ENCODE measurements around the gene SHISAL2B.
"Not testable (repeated sequence)": the region's sequence is repeated elsewhere in the genome, so short reads cannot be mapped to it uniquely, and the experiment has no call there.

DNA sequence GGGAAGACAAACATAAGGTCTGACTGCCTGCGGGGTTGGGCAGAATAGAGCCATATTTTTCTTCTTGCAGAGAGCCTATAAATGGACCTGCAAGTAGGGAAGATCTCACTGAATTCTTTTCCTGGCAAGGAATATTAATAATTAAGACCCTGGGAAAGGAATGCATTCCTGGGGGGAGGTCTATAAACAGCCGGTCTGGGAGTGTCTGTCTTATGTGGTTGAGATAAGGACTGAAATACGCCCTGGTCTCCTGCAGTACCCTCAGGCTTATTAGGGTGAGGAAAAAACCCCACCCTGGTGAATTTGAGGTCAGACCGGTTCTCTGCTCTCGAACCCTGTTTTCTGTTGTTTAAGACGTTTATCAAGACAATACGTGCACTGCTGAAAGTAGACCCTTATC, 6.1 kb downstream of the SHISAL2B start:
- TF ChIP-seq, protein P1, sequence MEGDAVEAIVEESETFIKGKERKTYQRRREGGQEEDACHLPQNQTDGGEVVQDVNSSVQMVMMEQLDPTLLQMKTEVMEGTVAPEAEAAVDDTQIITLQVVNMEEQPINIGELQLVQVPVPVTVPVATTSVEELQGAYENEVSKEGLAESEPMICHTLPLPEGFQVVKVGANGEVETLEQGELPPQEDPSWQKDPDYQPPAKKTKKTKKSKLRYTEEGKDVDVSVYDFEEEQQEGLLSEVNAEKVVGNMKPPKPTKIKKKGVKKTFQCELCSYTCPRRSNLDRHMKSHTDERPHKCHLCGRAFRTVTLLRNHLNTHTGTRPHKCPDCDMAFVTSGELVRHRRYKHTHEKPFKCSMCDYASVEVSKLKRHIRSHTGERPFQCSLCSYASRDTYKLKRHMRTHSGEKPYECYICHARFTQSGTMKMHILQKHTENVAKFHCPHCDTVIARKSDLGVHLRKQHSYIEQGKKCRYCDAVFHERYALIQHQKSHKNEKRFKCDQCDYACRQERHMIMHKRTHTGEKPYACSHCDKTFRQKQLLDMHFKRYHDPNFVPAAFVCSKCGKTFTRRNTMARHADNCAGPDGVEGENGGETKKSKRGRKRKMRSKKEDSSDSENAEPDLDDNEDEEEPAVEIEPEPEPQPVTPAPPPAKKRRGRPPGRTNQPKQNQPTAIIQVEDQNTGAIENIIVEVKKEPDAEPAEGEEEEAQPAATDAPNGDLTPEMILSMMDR (IDR thresholded peaks at IDR 0.05), result not testable (repeated sequence)
- TF ChIP-seq POLR2A (IDR thresholded peaks at IDR 0.05; ENCODE audit: low read depth); POLR2AphosphoS5 (IDR thresholded peaks at IDR 0.05): not testable (repeated sequence)
